Gastroesophageal sphincter (tissue), 3 donors: ENCODE data around the gene RCOR3.
"Not testable (repeated sequence)": the region's sequence is repeated elsewhere in the genome, so short reads cannot be mapped to it uniquely, and the experiment has no call there.

ENCODE experiments used
- CTCF ChIP-seq, 4 experiments: fragments of 200-600 bp in 2 of 4; fragments of 450-650 bp in 2 of 4; sonication (generic) in 1 of 4; IDR thresholded peaks; one replicate each; pipeline ENCODE4 v1.5.1; 2017 to 2019; ENCODE audit warnings: antibody characterized with exemption in 4 of 4, mild to moderate bottlenecking in 2 of 4, moderate library complexity in 2 of 4
- POLR2A ChIP-seq, 2 donors: fragments of 450-650 bp; IDR thresholded peaks; one replicate each; pipeline ENCODE4 v1.6.1; 2017; ENCODE audit warnings: antibody characterized with exemption in 2 of 2, mild to moderate bottlenecking in 2 of 2, moderate library complexity in 1 of 2
- POLR2AphosphoS5 ChIP-seq: sonication (generic); formaldehyde crosslinking; IDR thresholded peaks from one replicate; pipeline ENCODE4 v1.6.1; 2017; ENCODE audit warnings: antibody characterized with exemption

GRCh38 chr1:211321646-211322045 lies 62.5 kb downstream of the RCOR3 start:
- not testable (repeated sequence) for TF ChIP-seq CTCF (IDR thresholded peaks at IDR 0.05); POLR2A (IDR thresholded peaks at IDR 0.05); POLR2AphosphoS5
